SK-N-SH (cell line): ENCODE results near the gene CYB561.

Experiments used
- ELF1 ChIP-seq: IDR thresholded peaks from 2 replicates; pipeline ENCODE4 v1.4.0; 2012
- EP300 ChIP-seq, 2 experiments: IDR thresholded peaks; 2 replicates each; pipeline versions ENCODE4 v1.4.0 to v1.6.1; 2012; ENCODE audit warnings: borderline replicate concordance in 1 of 2, low read depth in 1 of 2, low read length in 1 of 2
- EZH2phosphoT487 ChIP-seq: fragments of 200-600 bp; sonication (generic); IDR thresholded peaks from 2 replicates; pipeline ENCODE4 v1.6.1; 2017; ENCODE audit warnings: low read depth, mixed run types, mild to moderate bottlenecking, antibody characterized with exemption, moderate library complexity, borderline replicate concordance
- MAX ChIP-seq: IDR thresholded peaks from 2 replicates; pipeline ENCODE4 v1.4.0; 2012; ENCODE audit warnings: low read depth
- POLR2AphosphoS5 ChIP-seq: IDR thresholded peaks from 2 replicates; pipeline ENCODE4 v1.6.1; 2012; ENCODE audit warnings: low read depth, low read length
- RFX5 ChIP-seq: IDR thresholded peaks from 2 replicates; pipeline ENCODE4 v1.6.1; 2012; ENCODE audit warnings: mild to moderate bottlenecking, improper control_type of control experiment, low read length
- RXRA ChIP-seq: IDR thresholded peaks from 2 replicates; pipeline ENCODE4 v1.4.0; 2012; ENCODE audit warnings: low read depth, mild to moderate bottlenecking, borderline replicate concordance
- SMC3 ChIP-seq: IDR thresholded peaks from 2 replicates; pipeline ENCODE4 v1.6.1; 2012; ENCODE audit warnings: low read depth, low read length, improper control_type of control experiment
- TAF1 ChIP-seq: IDR thresholded peaks from 2 replicates; pipeline ENCODE4 v1.6.1; 2012; ENCODE audit warnings: low read depth, mild to moderate bottlenecking, low read length, moderate library complexity, borderline replicate concordance
- TF ChIP-seq, protein P1 (sequence below): fragments of 200-600 bp; sonication (generic); IDR thresholded peaks from 2 replicates; pipeline ENCODE4 v1.6.1; 2017; ENCODE audit warnings: antibody characterized with exemption, mild to moderate bottlenecking, moderate library complexity

- TF ChIP-seq, protein P1, sequence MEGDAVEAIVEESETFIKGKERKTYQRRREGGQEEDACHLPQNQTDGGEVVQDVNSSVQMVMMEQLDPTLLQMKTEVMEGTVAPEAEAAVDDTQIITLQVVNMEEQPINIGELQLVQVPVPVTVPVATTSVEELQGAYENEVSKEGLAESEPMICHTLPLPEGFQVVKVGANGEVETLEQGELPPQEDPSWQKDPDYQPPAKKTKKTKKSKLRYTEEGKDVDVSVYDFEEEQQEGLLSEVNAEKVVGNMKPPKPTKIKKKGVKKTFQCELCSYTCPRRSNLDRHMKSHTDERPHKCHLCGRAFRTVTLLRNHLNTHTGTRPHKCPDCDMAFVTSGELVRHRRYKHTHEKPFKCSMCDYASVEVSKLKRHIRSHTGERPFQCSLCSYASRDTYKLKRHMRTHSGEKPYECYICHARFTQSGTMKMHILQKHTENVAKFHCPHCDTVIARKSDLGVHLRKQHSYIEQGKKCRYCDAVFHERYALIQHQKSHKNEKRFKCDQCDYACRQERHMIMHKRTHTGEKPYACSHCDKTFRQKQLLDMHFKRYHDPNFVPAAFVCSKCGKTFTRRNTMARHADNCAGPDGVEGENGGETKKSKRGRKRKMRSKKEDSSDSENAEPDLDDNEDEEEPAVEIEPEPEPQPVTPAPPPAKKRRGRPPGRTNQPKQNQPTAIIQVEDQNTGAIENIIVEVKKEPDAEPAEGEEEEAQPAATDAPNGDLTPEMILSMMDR: no peak
- no peak for TF ChIP-seq RXRA
- no peak; the same call in 1 of the 2 replicates for TF ChIP-seq MAX
- no peak; the same call in 1 of the 2 replicates for TF ChIP-seq POLR2AphosphoS5
- no peak for TF ChIP-seq EZH2phosphoT487
- TF ChIP-seq EP300 (IDR thresholded peaks at IDR 0.05; ENCODE audit: borderline replicate concordance in 1 of 2, low read depth in 1 of 2, low read length in 1 of 2): no peak
- no peak for TF ChIP-seq ELF1
- TF ChIP-seq TAF1: no peak
- no peak for TF ChIP-seq SMC3
- no peak for TF ChIP-seq RFX5
These were observed 43.5 kb downstream of the CYB561 start for GRCh38 chr17:63402431-63403212.
